GM19043 (cell line): ENCODE results near the gene SMARCC1.

ENCODE experiments used
- ATAC-seq: cut with Tn5 transposase; IDR thresholded peaks from one replicate; pipeline ENCODE4 v1.9.1; 2021; ENCODE audit warnings: low read depth; ENCODE audit not compliant: unreplicated experiment

The SMARCC1 gene

DNA sequence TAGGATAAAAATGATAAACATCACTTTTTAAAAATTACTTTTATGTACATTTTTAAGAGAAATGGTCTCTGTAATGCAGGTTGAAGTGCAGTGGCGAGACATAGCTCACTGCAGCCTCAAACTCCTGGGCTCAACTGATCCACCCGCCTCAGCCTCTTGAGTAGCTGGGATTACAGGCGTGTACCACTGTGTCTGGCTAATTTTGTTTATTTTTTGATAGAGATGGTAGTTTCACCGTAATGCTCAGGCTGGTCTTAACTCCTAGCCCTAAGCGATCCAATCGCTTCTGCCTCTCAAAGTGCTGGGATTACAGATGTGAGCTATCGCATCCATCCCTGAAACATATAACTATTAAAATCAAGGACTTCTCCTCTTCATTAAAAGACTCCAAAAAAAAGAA lies 140.0 kb downstream of the SMARCC1 start:
- no peak for ATAC-seq

DNA sequence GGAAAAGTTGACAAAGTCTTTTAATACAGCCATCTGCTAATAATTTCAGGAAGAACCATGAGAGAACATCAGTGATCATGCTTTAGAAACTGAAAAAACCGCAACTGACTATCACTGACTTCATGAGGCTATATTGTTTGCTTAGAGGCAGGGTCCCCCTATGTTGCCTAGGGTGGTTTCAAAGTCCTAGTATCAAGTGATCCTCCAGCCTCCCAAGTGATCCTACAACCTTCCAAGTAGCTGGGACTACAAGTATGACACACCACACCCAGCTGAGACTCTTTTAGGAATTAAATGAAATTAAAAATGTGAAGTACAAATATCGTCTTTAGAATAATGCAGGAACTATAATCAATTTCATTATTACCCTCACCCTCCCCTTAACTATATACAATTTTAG lies 144.8 kb downstream of the SMARCC1 start:
- ATAC-seq = no peak

DNA sequence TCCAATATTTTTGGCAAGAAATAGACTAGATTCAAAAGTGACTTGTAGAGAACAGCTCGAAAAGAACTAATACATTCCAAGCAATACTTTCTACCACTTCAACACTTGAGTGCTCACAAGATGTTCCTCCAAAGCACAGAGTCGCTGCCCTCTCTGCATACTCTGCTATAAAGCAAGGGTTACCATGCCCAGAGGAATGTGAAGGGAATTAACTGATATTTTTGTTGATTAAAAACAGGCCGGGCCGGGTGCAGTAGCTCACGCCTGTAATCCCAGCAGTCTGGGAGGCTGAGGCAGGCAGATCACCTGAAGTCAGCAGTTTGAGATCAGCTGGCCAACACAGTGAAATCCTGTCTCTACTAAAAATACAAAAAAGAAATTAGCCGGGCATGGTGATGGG lies 145.5 kb downstream of the SMARCC1 start:
- no peak for ATAC-seq

DNA sequence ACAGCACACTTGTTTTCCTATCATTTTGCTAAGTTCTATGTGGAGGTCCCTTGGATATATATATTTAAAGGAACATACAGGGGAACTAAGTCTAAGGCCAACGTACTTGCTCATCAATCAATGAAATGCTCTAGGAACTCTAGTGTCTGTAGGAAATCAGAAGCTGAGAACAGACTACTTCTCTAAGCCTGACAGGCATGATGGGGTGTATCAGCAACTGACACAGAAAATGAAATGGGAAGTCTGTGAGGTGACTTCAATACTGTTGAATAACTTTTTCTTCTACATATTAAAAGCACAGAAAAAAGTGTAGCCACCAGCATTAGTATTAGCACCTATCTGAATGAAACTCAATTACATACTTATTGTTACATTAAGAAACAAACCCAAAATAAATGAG lies 146.2 kb downstream of the SMARCC1 start:
- no peak for ATAC-seq

DNA sequence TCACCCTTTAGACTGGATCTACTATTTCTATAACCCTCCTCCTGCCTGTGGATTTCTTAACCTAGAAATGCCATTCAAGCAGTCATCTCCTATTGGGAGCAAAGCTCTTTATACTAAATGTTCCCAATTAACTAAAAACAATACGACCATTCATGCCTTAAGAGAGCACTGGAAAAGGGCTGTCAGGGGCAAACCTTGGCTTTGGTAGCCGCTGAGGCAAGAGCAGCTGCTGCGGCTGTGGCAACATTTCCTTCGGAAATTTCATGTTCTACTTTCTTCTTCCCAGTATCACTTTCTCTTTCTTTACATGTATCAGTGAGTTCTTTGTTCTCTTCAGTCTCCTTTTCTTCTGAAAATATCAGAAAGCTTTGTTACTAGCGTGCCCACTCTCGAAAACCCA lies 146.7 kb downstream of the SMARCC1 start:
- ATAC-seq = no peak

DNA sequence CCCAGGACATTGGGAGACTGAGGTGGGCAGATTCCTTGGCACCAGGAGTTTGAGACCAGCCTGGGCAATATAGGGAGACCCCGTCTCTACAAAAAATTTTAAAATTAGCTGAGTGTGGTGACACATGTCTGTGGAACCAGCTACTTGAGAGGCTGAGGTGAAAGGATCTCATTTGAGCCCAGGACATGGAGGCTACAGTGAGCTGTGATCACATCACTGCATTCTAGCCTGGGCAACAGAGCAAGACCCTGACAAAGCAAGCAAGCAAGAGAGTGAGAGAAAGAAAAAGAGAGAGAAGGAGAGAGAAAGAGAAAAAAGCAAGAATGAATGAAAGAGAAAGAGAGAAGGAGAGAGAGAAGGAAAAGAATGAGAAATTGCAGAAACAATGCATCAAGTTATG lies 150.9 kb downstream of the SMARCC1 start:
- no peak for ATAC-seq

DNA sequence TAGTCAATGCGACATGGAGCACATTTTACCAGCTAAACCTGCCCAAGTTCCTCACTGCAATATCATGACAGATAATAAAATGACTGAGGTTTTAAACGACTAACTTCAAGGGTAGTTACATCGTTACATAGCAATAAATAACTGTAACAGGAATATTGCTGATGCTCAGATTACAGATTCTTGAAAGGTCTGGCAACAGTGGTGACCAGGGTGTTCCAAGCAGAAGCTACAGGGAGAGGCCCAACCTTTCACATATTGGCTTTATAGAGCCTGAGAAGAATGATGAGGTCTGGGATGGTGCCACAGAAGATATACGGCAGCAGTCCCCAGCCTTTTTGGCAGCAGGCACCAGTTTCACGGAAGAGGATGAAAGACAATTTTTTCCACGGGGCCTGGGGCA lies 151.9 kb downstream of the SMARCC1 start:
- ATAC-seq = no peak

DNA sequence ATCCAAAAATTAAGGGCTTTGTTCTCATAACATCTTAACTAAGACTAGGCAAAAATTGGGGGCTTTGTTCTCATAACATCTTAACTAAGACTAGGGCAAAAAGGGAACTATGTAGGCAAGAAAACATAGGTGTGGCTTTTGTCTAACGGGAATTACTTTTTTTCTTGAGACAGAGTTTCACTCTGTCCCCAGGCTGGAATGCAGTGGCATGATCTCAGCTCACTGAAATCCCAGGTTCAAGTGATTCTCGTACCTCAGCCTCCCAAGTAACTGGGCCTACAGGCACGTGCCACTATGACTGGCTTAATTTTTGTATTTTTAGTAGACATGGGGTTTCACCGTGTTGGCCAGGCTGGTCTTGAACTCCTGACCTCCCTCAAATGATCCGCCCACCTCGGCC lies 153.3 kb downstream of the SMARCC1 start:
- ATAC-seq = no peak

DNA sequence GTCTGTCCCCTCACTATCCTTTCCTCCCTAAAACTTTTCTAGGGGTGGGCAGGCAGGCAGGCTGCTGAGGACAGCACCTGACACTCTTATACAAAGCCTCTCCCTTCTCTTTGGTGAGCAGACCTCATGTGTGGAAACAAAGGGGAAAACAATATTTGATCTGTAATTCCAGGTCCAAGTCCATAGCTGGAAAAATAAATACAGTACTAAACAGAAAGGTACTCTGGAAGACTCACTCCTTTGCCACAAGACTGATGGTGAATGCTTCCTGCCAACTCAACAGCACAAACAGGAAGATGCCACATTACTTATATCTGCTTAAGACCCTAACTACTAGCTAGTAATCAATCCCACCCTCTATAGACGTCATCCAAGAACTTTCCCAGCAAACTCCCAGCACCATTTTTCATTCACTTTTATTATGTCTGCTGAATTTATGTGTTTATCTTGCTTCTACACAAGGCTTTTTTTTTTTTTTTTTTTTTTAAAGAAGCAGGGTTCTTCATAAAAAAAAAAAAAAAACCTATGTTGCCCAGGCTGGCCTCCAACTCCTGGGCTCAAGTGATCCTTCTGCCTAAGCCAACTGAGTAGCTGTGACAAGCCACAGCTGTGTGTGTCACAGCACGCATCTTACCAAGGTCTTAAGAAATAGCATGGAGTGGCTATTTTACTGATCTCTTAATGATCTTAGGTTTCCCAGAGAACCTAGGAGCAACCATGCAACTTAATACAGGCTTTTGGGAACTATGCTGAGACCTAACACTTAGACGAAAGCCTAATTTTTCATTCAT lies 158.8 kb downstream of the SMARCC1 start:
- ATAC-seq = no peak

DNA sequence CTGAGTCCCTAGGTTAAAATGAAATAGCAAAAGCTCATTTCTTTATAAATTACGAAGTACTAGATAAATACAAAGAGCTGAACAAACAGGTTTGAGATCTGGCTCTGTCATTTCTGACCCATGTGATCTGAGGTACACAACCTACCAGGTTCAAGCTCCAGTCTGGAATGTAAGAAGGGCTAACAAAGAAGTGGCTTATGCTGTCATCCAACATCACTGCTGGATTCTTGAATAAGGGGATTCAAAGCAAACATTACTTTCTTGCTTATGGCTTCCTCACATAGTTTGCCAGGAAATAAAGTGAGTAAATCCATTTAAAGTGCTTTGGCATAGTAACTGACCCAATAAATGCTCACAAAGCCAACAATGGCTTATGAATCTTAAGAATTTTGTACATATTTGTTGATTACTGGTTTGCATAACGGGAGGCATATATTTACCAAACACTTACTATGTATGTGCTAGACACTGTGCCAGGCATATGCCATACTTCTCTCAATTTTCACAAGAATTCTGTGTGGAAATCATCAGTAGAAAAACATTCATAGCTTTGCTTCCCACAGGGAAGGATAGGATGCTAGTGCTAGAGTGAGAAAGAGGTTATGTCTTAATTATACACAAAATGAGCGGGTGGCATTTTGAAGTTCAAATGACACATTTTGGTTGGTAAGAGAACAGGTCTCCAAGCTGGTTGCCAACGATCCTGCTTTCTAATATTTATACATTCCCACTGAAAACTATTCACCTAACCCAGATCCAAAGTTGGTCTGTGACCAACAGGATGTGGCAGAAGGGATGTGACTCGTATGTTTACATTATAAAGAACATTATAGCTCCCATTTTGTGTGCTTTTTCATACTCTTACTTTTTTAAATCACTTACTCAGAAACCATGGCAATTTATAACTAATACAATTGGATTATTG lies 164.3 kb downstream of the SMARCC1 start:
- ATAC-seq = no peak

DNA sequence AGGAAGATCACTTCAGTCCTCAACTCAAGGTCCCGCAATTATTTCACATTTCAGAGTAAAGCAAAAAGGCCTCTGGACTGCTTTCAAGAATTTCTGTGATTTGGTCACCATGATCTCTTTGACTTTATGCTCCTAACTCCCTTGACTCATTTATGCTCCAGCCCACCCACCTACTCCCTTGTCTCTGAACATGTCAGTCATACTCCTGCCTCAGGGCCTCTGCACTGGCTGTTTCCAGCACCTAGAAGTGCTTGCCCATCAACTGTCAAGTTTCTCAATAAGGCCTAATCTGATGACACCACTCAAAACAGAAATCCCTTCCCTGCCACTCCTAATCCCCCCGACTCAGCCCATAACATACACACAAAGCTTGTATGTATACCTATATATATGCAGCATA lies 166.9 kb downstream of the SMARCC1 start:
- ATAC-seq = no peak

DNA sequence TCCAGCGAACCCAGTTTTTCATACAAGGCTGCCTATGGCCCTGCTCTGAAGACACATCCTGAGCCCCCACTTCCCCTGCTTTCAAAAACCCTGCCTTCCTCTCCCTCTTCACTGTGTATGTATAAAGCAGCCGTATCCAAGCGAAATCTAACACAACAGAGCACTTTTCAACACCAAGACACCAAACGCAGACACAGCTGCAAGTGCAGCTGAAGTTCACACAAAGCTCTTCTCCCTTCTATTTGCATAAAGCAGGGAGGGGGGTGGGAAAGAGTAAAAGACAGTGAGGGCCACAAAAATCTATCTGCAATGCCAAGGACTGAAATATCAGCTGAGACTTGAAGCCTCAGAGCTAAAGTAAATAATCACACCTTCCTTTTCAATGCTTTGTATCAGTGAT lies 168.0 kb downstream of the SMARCC1 start:
- ATAC-seq = no peak

DNA sequence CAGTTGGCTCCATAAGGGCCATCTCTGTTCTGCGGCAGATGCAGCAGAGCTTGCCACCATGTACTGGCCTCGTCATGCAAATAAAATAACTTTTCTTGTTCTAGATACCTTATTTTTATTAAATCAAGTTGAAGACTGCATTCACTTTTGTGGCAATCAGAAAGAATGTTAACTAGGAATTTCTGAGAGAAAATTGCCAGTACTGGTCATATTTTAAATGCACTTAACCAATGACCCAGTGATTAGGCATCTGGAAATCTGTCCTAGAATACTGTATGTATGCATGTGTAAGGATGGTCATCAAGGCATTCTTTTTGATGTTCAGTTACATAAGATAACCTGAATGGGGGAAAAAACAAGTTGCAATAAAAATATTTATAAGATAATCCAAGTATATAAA lies 168.8 kb downstream of the SMARCC1 start:
- ATAC-seq = no peak

DNA sequence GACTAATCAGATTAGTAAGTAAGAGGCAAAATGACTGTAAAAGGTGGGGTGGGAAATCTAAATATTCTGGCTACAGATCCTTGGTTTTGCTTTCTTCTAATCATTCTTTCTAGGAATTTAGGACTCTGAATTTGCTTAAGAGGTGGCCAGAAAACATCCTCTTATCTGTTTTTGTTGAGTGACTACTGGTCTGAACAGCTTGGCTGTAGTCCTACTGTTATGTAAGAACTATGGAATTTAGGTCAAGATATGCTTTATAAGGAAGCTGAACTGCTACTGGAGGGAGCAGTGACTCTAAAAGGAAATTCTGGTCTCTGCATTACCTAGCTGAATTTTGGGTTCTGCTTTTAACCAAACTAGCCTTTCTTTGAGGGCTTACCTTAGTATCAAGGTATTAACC lies 169.5 kb downstream of the SMARCC1 start:
- ATAC-seq = no peak

DNA sequence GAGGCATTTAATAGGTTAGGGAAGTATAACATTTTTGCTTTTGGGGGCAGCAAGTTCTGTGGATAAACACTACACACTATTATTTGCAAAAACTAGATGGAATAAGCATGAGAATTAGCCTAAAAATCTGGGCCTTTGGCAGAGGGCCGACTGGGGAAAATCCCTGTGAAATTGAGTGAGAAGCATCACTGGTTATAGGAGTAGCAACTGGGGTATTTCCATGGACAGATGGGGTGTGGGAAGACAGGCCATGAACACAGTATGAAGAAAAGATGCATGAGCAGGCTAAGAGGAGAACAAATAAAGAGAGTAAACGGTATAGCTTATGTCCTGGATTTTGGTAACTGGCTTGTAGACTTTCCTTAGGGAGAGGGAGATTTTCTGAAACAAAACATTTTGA lies 170.1 kb downstream of the SMARCC1 start:
- ATAC-seq = no peak

DNA sequence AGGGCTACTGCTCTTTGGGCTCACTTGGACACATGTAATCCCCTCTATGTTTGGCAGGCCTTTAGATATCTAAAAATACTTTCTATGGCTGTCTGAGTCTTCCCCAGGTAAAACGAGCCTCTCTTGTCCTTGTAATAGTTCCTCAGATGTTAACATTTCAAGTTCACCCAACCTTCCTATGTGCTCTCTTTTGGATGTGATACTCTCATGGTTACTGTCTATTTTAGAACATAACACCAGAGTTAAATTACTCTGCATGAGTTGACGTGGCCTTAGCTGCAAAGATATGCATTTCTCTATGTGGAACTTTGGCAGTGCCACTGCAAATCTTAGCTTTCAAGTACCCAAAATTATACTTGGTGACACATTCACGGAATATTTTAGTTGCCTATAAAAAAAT lies 171.1 kb downstream of the SMARCC1 start:
- no peak for ATAC-seq

DNA sequence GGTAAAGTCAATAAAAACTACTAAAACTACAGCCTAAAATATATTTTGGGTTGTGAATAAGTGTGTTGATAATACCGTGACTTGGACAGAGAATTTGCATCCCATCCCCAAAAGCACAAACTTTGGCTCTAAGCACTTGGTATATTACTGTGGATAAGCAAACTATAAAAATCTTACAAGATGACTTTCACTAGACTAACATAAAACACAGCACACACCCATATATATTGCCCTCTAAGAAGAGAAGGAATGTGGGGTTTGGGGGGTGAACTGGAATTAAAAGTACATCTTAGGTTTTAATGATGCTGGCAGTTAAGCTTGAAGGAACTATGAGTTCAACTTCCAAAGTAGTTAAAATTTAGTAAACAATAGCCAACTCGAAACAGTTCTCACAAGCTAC lies 174.4 kb downstream of the SMARCC1 start:
- no peak for ATAC-seq

DNA sequence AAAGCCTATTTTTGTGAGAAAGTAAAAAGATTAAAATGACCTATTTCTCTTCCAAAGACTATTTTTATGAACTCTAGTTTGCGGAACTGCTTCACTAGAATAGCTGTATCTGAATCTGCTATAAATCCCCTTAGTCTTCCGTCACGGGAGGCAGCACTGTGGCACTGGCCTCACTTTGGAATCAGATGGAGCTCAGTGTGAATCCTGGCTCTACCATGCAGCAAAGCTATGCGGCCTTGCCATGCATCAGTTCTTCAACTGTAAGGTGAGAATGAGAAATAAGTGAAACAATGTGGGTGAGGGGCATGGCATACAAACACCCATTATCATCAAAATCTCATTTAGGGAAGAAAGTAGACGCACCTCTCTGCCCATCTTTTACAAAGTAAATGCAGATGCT lies 175.5 kb downstream of the SMARCC1 start:
- no peak for ATAC-seq

DNA sequence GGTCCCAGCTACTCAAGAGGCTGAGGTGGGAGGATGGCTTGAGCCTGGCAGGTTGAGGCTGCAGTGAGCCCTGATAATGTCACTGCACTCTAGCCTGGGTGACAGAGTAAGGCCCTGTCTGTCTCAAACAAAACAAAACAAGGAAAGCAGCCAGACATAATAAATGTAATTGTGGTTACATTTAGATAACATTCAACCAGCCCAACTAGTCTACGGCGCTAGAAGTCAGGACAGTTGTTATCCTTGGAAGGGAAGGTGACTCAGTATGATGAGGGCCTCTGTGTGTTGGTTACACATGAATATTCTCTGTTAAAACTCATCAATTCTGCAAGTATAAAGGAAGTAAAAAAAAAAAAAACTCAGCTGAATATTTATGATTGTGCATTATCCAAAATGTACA lies 176.0 kb downstream of the SMARCC1 start:
- no peak for ATAC-seq

DNA sequence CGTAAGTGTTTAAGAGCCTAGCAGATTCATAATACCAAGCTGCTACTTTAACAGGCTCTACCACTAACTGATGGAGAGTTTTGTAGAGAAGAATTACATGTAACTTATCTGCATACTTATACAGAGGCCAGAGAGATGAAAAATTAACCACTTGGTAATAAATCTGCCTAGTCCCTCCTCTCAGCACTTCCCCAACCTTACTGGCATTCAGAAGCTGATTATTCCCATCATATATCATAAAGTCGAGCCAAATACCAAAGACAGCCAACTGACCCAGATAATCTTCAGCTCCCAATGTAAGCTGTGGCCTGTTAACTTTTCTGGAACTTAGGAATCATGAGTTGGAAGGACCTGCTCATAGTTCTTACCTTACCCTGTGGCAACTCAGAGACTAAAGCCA lies 177.5 kb downstream of the SMARCC1 start:
- ATAC-seq = no peak

DNA sequence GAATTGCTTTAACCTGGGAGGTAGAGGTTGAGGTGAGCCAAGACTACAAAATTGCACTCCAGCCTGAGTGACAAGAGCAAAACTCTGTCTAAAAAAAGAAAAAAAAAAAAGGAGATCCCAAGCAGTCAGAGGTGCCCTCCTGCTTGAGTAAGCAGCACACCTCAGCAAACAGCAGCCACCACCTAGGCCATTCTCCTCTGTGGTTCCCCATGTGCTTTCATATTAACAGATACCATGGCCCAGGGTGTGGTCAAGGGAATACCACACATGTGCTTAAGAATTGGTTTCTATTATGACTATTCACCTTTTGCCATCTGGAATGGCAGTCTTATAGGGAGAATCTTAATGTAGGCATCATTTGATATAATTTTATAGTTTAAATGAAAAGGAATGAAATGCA lies 178.4 kb downstream of the SMARCC1 start:
- no peak for ATAC-seq

DNA sequence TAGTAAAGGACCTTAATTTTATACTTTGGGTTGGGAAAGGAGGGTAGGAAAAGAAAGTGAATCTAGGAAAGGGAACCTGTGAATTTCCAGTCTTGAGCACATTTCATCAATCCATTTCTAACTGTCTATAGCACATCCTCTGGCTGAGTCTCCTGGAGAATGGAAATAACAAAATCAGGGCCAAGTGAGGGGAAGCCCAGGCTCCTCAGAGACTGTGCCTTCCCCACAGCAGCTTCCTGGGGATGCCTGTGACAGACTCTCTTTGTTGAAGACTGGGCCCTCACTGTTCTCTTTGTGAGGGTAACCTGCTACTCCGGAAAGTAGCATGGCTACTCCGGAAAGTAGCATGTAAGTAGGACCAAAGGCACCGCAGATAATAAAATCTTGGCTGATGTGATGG lies 180.4 kb downstream of the SMARCC1 start:
- ATAC-seq = no peak
